HG03575 (cell line): Measurements from ENCODE around the gene TRIL.

Experiments
- ATAC-seq: cut with Tn5 transposase; IDR thresholded peaks from one replicate; pipeline ENCODE4 v1.9.1; 2021; ENCODE audit not compliant: unreplicated experiment, insufficient number of reproducible peaks, low FRiP score; ENCODE audit errors: extremely low read depth

TRIL gene

GRCh38 chr7:28954946-28955345 is 3.2 kb downstream of the TRIL start:
- no peak for ATAC-seq

- ATAC-seq, result no peak
Measured at GRCh38 chr7:28954471-28954870, 3.7 kb downstream of the TRIL start.

- no peak for ATAC-seq
Measured at GRCh38 chr7:28953633-28954032, 4.5 kb downstream of the TRIL start.

- ATAC-seq, result no peak
Measured at GRCh38 chr7:28942168-28942567, 16.0 kb downstream of the TRIL start.

GRCh38 chr7:28941633-28942032 is 16.5 kb downstream of the TRIL start:
- ATAC-seq, result no peak

- no peak for ATAC-seq
Measured at GRCh38 chr7:28940741-28941384, 17.3 kb downstream of the TRIL start.

GRCh38 chr7:28939844-28940544 is 18.1 kb downstream of the TRIL start:
- ATAC-seq, result no peak

- no peak for ATAC-seq
Measured at GRCh38 chr7:28939367-28939766, 18.8 kb downstream of the TRIL start.

GRCh38 chr7:28937619-28938018 is 20.5 kb downstream of the TRIL start:
- no peak for ATAC-seq

GRCh38 chr7:28937103-28937502 is 21.0 kb downstream of the TRIL start:
- no peak for ATAC-seq

- no peak for ATAC-seq
Measured at GRCh38 chr7:28933846-28934320, 24.2 kb downstream of the TRIL start.

- no peak for ATAC-seq
Measured at GRCh38 chr7:28931565-28931964, 26.6 kb downstream of the TRIL start.

GRCh38 chr7:28926871-28927597 is 31.1 kb downstream of the TRIL start:
- peak; percentile 77 for ATAC-seq

- no peak for ATAC-seq
Measured at GRCh38 chr7:28922624-28923331, 35.4 kb downstream of the TRIL start.

- ATAC-seq, result no peak
Measured at GRCh38 chr7:28921822-28922221, 36.3 kb downstream of the TRIL start.

- ATAC-seq, result no peak
Measured at GRCh38 chr7:28920424-28920823, 37.7 kb downstream of the TRIL start.

GRCh38 chr7:28919510-28919909 is 38.6 kb downstream of the TRIL start:
- ATAC-seq, result no peak

GRCh38 chr7:28908775-28909174 is 49.4 kb downstream of the TRIL start:
- ATAC-seq, result no peak

- ATAC-seq, result no peak
Measured at GRCh38 chr7:28905464-28905863, 52.7 kb downstream of the TRIL start.
